CD4-positive, alpha-beta T cell treated with Interleukin-4 for 1 hour (primary cell): ENCODE results near the gene VAC14.

ENCODE experiments used
- DNase-seq, 2 donors: peaks; one replicate each; pipeline ENCODE4 v3.0.0-alpha.2; 2020 to 2022

Gene VAC14

DNA sequence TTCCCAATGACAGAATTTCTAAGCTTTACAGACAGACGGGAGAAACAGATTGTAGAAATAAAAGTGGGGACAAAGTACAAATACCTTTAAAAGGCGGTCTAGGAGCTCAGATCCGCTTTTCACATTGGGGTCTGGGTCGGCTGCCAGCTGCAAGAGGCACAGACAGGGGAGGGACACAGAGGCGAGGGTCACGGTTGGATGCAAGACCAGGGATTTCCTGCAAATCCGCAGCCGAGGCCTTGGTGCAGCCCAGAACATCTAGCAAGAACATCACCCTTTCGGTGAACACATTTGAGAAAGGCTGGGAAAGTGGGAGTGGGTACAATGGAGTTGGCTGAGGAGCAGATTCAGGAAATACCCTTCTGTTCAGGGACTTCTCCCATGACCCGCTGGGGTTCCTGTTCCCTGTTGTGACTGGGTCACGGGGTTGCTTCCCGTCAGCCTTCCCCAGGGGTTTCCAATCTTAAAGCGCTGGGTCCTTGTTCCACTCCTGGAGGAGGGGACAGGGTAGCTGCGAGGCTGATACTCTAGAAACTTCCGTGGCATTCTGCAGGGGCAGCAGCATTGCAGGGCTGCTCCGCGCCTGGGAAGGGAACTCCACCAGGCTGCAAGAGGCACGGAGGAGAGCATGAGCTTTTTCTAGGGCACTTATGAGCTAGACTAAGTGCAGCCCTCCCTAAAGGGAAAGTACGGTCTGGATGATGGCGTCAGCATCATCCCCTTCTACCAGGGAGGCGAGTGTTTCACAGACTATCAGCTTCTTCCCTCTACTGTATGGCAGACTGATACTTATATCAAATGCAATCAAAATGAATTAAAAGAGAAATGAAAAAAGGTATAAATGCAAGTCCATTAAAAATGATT lies 16.0 kb downstream of the VAC14 start:
- DNase-seq = no peak

- DNase-seq = no peak
Measured at GRCh38 chr16:70782237-70782636, 18.7 kb downstream of the VAC14 start.

DNA sequence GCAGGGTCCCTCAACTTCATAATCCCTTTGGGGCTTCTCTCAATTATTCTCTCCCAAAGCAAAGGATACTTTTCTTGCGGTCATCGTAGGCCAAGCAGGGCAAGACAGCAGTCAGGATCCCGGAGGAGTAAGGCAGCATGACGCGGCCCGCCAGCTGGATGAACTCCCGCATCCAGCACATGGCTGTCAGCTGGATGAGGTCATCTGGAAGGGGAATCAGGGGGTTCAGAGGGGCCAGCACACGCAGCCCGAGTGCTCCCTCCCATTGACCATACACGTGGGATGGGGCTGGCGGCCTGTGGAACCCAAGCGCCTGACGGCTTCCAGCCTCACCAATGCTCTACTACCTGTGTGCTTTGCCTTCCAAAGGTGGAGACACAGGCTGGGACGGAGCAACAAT lies 19.2 kb downstream of the VAC14 start:
- no peak for DNase-seq

GRCh38 chr16:70780546-70780945 lies 20.4 kb downstream of the VAC14 start:
- DNase-seq = no peak

DNA sequence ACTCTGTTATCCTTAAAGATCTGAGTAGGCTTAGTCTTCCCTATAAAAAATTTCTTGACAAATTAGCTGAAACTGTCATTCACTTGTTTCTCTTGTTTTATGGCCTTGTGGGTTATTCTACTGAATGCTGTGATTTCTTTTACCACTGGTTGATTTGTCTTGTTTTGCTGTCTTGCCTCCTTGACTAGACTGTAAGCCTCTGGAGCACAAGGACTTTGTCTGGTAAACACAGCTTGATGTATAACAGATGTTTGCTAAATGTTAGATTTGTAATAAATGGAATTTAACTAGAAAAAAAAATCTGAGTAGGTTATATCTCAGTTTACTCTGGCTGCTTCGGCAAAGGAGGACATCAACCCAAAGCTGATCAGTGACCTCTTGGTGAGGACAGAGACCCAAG lies 21.6 kb downstream of the VAC14 start:
- no peak for DNase-seq

DNA sequence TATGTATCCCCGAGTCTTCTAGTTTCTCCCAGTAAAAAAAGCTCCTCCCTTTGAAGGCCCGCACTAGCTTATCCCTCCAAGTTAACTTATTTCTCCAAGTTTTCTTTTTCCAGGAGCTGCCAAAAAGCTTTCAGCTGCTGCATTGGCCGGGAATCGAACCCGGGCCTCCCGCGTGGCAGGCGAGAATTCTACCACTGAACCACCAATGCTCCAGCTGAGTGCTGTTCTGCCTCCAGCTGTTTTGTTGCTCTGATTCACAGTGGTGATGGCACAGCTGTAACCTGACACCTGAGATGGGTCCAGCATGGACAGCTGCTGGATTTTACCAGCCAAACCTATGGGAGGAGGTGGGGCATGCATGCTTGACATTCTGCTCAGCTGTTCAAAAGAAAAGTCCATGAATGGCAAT lies 22.1 kb downstream of the VAC14 start:
- no peak for DNase-seq

- DNase-seq = no peak
Measured at GRCh38 chr16:70777973-70778406, 23.0 kb downstream of the VAC14 start.

DNA sequence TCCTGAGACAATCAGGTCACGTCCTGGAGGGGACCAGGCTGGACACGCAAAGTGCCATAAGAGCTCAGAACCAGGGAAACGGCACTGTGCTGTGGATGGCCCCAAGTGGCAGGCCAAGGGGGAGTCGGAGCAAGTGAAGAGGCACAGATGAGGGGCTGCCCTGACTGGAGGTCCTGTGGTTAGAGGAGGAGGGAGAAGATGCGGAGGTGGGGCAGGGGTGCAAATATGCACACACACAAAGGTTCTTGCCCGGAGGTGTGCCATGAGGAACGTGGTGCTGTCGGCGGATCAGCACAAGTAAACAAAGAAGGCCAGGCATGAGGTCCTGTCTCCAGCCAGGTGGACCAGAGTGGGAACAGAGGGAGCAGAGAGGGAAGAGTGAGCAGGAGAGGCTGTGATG lies 23.5 kb downstream of the VAC14 start:
- no peak for DNase-seq

GRCh38 chr16:70775399-70775798 lies 25.6 kb downstream of the VAC14 start:
- DNase-seq = no peak

DNA sequence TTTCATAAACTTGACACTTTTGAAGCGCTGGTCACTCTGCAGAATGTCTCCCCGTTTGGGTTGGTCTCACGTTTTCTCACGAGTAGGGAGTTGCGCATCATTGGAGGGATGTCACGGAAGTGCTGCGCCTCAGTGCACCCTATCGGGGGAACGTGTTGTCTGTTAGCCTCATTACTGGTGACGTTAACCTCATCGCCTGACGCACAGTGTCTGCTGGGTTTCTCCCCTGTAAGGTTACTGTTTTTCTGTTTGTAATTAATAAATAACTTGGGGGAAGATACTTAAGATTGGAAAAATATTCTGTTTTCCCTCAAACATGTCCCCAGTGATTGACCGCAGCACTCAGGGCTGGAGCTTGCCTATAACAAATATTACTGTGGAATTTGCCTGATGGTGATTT lies 26.7 kb downstream of the VAC14 start:
- DNase-seq = no peak

- DNase-seq = no peak
Measured at GRCh38 chr16:70772493-70772892, 28.5 kb downstream of the VAC14 start.

GRCh38 chr16:70770626-70771552 lies 30.1 kb downstream of the VAC14 start:
- peak; percentile 33 to 41 for DNase-seq

DNA sequence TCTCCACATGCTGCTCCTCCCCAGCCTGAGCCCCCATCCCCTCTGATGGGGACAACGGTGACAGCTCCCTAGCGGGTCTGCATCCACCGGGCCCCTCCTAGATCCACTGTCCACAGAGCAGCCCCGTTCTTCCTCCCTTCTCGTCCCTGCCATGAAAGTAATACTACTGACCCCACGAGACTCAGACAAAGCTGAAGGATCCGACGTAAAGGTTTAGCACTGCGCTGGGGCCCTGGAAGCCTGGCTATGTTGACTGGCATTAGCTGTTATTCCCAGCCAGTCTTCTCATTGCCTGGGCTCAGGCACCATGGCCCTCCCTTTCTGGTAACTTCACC lies 30.7 kb downstream of the VAC14 start:
- no peak for DNase-seq

- no peak for DNase-seq
Measured at GRCh38 chr16:70769761-70770160, 31.2 kb downstream of the VAC14 start.

- DNase-seq = no peak
Measured at GRCh38 chr16:70769131-70769530, 31.8 kb downstream of the VAC14 start.

DNA sequence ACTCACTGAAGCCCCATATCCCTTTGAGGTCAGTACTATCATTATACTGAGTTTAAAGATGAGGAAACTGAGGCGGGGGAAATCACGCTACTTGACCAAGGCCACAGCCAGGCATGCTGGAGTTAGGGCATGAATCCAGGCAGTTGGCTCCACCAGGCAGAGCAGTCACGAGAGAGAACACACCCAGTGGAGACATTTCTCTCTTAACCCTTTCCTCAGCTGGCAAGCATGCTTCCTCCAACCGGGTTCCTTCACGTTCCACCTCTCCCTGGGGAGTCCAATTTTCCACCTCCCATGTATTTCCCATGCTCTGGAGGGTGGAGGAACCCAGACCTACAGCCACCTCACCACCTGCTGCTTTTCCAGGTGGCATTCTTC lies 32.8 kb downstream of the VAC14 start:
- no peak for DNase-seq

DNA sequence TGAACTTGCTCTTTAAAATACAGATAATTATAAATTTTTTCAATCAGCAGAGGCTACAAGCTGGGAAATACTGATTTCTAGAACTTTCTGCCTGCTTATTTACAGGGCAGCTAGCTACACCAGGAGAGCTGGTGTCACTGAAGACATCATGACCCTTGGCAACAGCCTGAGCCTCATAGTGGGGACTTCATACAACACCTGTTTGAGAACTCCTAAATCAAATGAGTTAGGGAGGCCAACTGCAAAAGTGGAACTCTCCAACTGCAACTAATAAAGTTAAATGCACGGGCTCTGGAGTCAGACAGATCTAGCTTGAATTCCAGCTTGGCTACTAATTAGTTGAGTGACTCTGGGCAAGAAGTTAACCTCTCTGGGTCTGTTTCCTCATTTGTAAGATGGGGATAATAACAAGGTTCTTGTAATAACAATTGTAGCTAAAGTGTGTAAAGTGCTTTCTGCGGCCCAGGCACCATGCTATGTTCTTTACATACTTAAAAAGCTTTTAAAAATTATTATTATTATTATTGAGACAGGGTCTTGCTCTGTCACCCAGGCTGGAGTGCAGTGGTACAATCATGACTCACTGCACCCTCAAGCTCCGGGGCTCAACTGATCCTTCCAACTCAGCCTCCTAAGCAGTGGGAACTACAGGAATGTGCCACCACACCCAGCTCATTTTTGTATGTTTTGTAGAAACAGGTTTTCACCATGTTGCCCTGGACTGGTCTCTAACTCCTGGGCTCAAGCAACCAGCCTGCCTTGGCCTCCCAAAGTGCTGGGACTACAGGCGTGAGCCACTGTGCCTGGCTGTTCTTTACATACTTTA lies 33.4 kb downstream of the VAC14 start:
- no peak for DNase-seq

- no peak for DNase-seq
Measured at GRCh38 chr16:70766658-70767057, 34.3 kb downstream of the VAC14 start.

GRCh38 chr16:70766176-70766575 lies 34.8 kb downstream of the VAC14 start:
- no peak for DNase-seq

GRCh38 chr16:70765491-70765890 lies 35.5 kb downstream of the VAC14 start:
- no peak for DNase-seq

- DNase-seq = no peak
Measured at GRCh38 chr16:70764632-70765031, 36.3 kb downstream of the VAC14 start.

DNA sequence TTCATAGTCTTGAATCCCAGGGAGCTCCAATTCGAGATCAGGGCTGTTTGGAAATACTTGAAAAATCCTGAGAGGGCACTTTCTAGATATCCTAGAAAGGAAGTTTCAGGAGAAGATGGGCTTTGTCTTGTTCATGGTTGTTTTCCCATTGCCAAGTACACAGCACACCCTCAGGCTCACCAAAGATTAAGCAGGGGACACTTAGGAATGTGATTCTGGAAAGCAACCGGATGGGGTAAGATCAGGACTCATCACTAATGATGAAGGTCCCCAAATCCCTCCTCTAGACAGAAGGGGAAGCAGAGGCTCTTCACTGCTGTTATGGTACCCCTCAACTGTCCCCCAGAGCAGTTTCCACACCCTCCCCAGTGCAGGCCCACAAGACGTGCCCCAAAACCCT lies 40.7 kb downstream of the VAC14 start:
- no peak for DNase-seq

- no peak for DNase-seq
Measured at GRCh38 chr16:70759666-70760065, 41.3 kb downstream of the VAC14 start.
